M059J (cell line): ENCODE results near the gene KHDRBS1. TPM values are rescaled to one million over a fixed set of nuclear protein-coding genes. Genes with fewer than 3 reads are reported as not detected.
A peak's percentile ranks its signal among the peaks of the same experiment; 100 is the strongest.
"Not testable (repeated sequence)": the region's sequence is repeated elsewhere in the genome, so short reads cannot be mapped to it uniquely, and the experiment has no call there.

Experiments
- DNase-seq: peaks from one replicate; pipeline ENCODE4 v3.0.0-alpha.2; 2012; ENCODE audit warnings: low read depth
- total RNA-seq: library from RNA; depleted of rRNA; stranded (reverse); fragments of >200 nt; shearing (Covaris generic); gene quantifications from 2 replicates; pipeline ENCODE4 v1.2.3, GENCODE V29; 2014; rRNA removed

Gene KHDRBS1
- 59.2 and 102 TPM in 2 replicates for total RNA-seq

- DNase-seq, result peak; percentile 99
These were observed at the start of gene KHDRBS1 for GRCh38 chr1:32013386-32014198. Gene KHDRBS1 (plus strand): TSS chr1:32013868. CDS start chr1:32013996, 128 bp downstream.

GRCh38 chr1:31970873-31971272, 42.8 kb upstream of the KHDRBS1 start:
- no peak for DNase-seq

- DNase-seq, result peak; percentile 74
These were observed 37.3 kb upstream of the KHDRBS1 start for GRCh38 chr1:31976401-31976800.

- peak; percentile 43 for DNase-seq
These were observed 36.1 kb upstream of the KHDRBS1 start for GRCh38 chr1:31977385-31978131.

- no peak for DNase-seq
These were observed 34.7 kb upstream of the KHDRBS1 start for GRCh38 chr1:31978843-31979400.

- no peak for DNase-seq
These were observed 32.7 kb upstream of the KHDRBS1 start for GRCh38 chr1:31980835-31981455.

- DNase-seq, result no peak
These were observed 32.2 kb upstream of the KHDRBS1 start for GRCh38 chr1:31981456-31981839.

- peak; percentile 29 for DNase-seq
These were observed 31.7 kb upstream of the KHDRBS1 start for GRCh38 chr1:31981972-31982371.

- DNase-seq, result peak; percentile 51
These were observed 29.0 kb upstream of the KHDRBS1 start for GRCh38 chr1:31984419-31985347.

- DNase-seq, result no peak
These were observed 28.2 kb upstream of the KHDRBS1 start for GRCh38 chr1:31985430-31985829.

GRCh38 chr1:31987135-31987619, 26.5 kb upstream of the KHDRBS1 start:
- DNase-seq, result no peak

GRCh38 chr1:31989964-31990363, 23.7 kb upstream of the KHDRBS1 start:
- DNase-seq, result no peak

- no peak for DNase-seq
These were observed 22.5 kb upstream of the KHDRBS1 start for GRCh38 chr1:31991182-31991581.

GRCh38 chr1:31995263-31995662, 18.4 kb upstream of the KHDRBS1 start:
- DNase-seq, result no peak

- not testable (repeated sequence) for DNase-seq
These were observed 17.5 kb upstream of the KHDRBS1 start for GRCh38 chr1:31996121-31996520.

- no peak for DNase-seq
These were observed 11.8 kb upstream of the KHDRBS1 start for GRCh38 chr1:32001863-32002262.

GRCh38 chr1:32002285-32002684, 11.4 kb upstream of the KHDRBS1 start:
- DNase-seq, result peak; percentile 30

GRCh38 chr1:32005522-32005921, 8.1 kb upstream of the KHDRBS1 start:
- DNase-seq, result no peak

GRCh38 chr1:32007591-32007940, 6.1 kb upstream of the KHDRBS1 start:
- DNase-seq, result no peak

- no peak for DNase-seq
These were observed 3.4 kb upstream of the KHDRBS1 start for GRCh38 chr1:32010246-32010645.
